Activated T-helper 1 cell treated with anti-CD3 and anti-CD28 coated beads, Interleukin-12 subunit alpha, Interleukin-12 subunit beta, Interleukin-2, Interleukin-4 antibody, amounts not matched to agents 30 ng/mL and 10 ng/mL and 1 ng/mL, durations not matched to agents 14 hours and 24 hours and 36 hours (primary cell): ENCODE results near the gene RBP3. TPM values are rescaled to one million over a fixed set of nuclear protein-coding genes. Genes with fewer than 3 reads are reported as not detected.

Source experiments
- DNase-seq: peaks from one replicate; pipeline ENCODE4 v3.0.0; 2021; ENCODE audit warnings: low spot score
- H3K27ac Mint-ChIP-seq: one replicate; pipeline ENCODE4 v1.8.0; 2021; ENCODE audit warnings: mild to moderate bottlenecking, mixed read lengths
- H3K27me3 Mint-ChIP-seq: one replicate; pipeline ENCODE4 v1.8.0; 2022; ENCODE audit warnings: mild to moderate bottlenecking, moderate library complexity, mixed read lengths; ENCODE audit not compliant: insufficient read depth
- H3K36me3 Mint-ChIP-seq: one replicate; pipeline ENCODE4 v1.8.0; 2021; ENCODE audit warnings: low read depth, mixed read lengths
- H3K4me1 Mint-ChIP-seq: one replicate; pipeline ENCODE4 v1.8.0; 2021; ENCODE audit warnings: low read depth, mixed read lengths
- H3K4me3 Mint-ChIP-seq: one replicate; pipeline ENCODE4 v1.8.0; 2021; ENCODE audit warnings: mild to moderate bottlenecking, moderate library complexity, mixed read lengths
- H3K9me3 Mint-ChIP-seq: one replicate; pipeline ENCODE4 v1.8.0; 2021; ENCODE audit warnings: mixed read lengths
- intact Hi-C: fragments of 100-400 bp; cut with micrococcal nuclease; formaldehyde crosslinking; loops from one replicate; pipeline ENCODE4 v1.15.1; 2024
- total RNA-seq: library from RNA; stranded (reverse); gene quantifications from 2 replicates; pipeline ENCODE4 v1.2.3, GENCODE V29; 2022

The RBP3 gene
- not detected in 2 replicates for total RNA-seq

GRCh38 chr10:47348138-47348651 is at the start of gene RBP3:
Gene RBP3 (plus strand): TSS chr10:47348363. CDS start chr10:47348485, 122 bp downstream.
- DNase-seq: no peak
- H3K4me3 Mint-ChIP-seq: no peak within 1 kb of the TSS
- no peak within 1 kb of the TSS for H3K27ac Mint-ChIP-seq
- intact Hi-C loops: no loop called here
- peaks cover 2% of the 10 kb centered on the region for H3K27me3 Mint-ChIP-seq
- H3K4me1 Mint-ChIP-seq: no peaks in the 10 kb centered on the region
- H3K9me3 Mint-ChIP-seq: no peaks in the 10 kb centered on the region
- no peaks in the 10 kb centered on the region for H3K36me3 Mint-ChIP-seq

GRCh38 chr10:47298715-47299114 is 49.4 kb upstream of the RBP3 start:
- Mint-ChIP-seq H3K27me3 (peaks cover 46% of the 10 kb centered on the region), H3K36me3 (no peaks in the 10 kb centered on the region), H3K4me1 (peaks cover 5% of the 10 kb centered on the region), H3K9me3 (no peaks in the 10 kb centered on the region), H3K4me3 (no peak overlapping the region), H3K27ac (no peak overlapping the region)
- intact Hi-C loops: no loop called here
- no peak for DNase-seq

- intact Hi-C loops: no loop called here
- no peaks in the 10 kb centered on the region for H3K36me3 Mint-ChIP-seq
- H3K27me3 Mint-ChIP-seq: peaks cover 42% of the 10 kb centered on the region
- H3K9me3 Mint-ChIP-seq: no peaks in the 10 kb centered on the region
- no peak for DNase-seq
- peaks cover 5% of the 10 kb centered on the region for H3K4me1 Mint-ChIP-seq
- no peak within 1 kb of the TSS for H3K4me3 Mint-ChIP-seq
- H3K27ac Mint-ChIP-seq: no peak within 1 kb of the TSS
These were observed 48.3 kb upstream of the RBP3 start, which contains the start of gene GDF10 for GRCh38 chr10:47299611-47300428. Gene GDF10 (plus strand): TSS chr10:47300197. CDS start chr10:47300652, 455 bp downstream.

DNA sequence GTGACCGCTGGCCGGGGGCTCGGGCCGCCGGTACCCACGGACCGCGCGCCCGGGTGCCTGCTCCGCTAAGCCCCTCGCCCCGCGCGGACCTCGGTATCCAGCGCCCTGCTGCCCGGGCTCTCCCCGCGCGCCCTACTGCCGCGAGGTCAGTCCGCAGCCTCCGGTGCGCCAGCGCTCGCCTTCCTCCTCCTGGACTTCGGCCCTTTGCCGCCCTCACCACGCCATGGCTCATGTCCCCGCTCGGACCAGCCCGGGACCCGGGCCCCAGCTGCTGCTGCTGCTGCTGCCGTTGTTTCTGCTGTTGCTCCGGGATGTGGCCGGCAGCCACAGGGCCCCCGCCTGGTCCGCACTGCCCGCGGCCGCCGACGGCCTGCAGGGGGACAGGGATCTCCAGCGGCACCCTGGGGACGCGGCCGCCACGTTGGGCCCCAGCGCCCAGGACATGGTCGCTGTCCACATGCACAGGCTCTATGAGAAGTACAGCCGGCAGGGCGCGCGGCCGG is 47.7 kb upstream of the RBP3 start:
- intact Hi-C loops: no loop called here
- H3K36me3 Mint-ChIP-seq: no peaks in the 10 kb centered on the region
- peaks cover 5% of the 10 kb centered on the region for H3K4me1 Mint-ChIP-seq
- no peaks in the 10 kb centered on the region for H3K9me3 Mint-ChIP-seq
- peaks cover 39% of the 10 kb centered on the region for H3K27me3 Mint-ChIP-seq
- no peak overlapping the region for H3K27ac Mint-ChIP-seq
- no peak overlapping the region for H3K4me3 Mint-ChIP-seq
- DNase-seq: no peak

- H3K4me3 Mint-ChIP-seq: no peak overlapping the region
- H3K9me3 Mint-ChIP-seq: no peaks in the 10 kb centered on the region
- no peak for DNase-seq
- intact Hi-C loops: no loop called here
- H3K36me3 Mint-ChIP-seq: no peaks in the 10 kb centered on the region
- H3K4me1 Mint-ChIP-seq: peaks cover 5% of the 10 kb centered on the region
- H3K27ac Mint-ChIP-seq: no peak overlapping the region
- peaks cover 33% of the 10 kb centered on the region for H3K27me3 Mint-ChIP-seq
These were observed 46.3 kb upstream of the RBP3 start for GRCh38 chr10:47301833-47302232.

DNA sequence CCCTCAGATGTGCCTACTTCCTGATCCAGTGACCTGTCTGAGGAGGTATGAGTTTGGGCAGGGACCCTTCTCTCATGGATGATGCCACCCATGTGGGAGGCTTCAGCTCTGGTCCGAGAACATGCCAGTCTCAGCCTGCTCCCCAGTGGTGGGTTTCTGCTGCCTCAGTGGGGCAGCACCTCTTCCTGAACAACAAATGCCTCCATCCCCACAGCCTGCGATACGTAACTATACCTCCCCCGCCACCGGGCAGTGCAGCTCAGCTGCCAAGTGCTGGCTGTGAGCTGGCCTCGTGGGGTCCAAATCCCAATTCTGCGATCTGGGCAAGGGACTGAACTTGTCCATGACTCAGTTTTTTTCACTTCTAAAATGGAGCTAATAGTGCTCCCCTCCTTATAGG is 45.1 kb upstream of the RBP3 start:
- intact Hi-C loops: no loop called here
- peaks cover 5% of the 10 kb centered on the region for H3K4me1 Mint-ChIP-seq
- DNase-seq: no peak
- no peaks in the 10 kb centered on the region for H3K9me3 Mint-ChIP-seq
- H3K27me3 Mint-ChIP-seq: peaks cover 21% of the 10 kb centered on the region
- no peak overlapping the region for H3K4me3 Mint-ChIP-seq
- no peak overlapping the region for H3K27ac Mint-ChIP-seq
- H3K36me3 Mint-ChIP-seq: no peaks in the 10 kb centered on the region

DNA sequence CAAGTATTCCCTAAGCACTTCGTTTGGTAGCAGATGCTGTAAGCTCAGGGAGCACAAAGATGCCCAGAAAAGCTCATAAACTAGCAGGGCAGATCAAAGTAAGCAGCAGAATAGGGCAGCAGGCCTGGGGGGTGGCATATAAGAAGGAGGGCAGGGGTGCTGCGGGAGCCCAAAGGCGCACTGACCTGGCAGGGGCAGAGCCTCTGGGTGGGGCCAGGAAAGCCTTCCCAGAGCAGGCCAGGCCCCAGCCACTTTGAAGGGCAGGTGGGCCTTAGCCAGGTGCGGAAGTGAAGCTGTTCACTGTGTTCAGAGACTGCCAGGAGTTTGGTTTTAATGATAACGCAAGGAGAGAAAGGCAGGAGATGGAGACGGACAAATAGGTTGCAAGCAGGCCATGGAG is 44.3 kb upstream of the RBP3 start:
- H3K9me3 Mint-ChIP-seq: no peaks in the 10 kb centered on the region
- no peak overlapping the region for H3K27ac Mint-ChIP-seq
- no peaks in the 10 kb centered on the region for H3K36me3 Mint-ChIP-seq
- peaks cover 5% of the 10 kb centered on the region for H3K4me1 Mint-ChIP-seq
- no peak overlapping the region for H3K4me3 Mint-ChIP-seq
- DNase-seq: no peak
- intact Hi-C loops: no loop called here
- peaks cover 18% of the 10 kb centered on the region for H3K27me3 Mint-ChIP-seq

GRCh38 chr10:47305566-47305965 is 42.6 kb upstream of the RBP3 start:
- intact Hi-C loops: no loop called here
- H3K4me1 Mint-ChIP-seq: peaks cover 5% of the 10 kb centered on the region
- H3K27me3 Mint-ChIP-seq: peaks cover 9% of the 10 kb centered on the region

GRCh38 chr10:47306387-47307210 is 41.6 kb upstream of the RBP3 start:
- Mint-ChIP-seq H3K27me3 (peaks cover 3% of the 10 kb centered on the region), H3K9me3 (no peaks in the 10 kb centered on the region), H3K36me3 (no peaks in the 10 kb centered on the region), H3K4me1 (peaks cover 6% of the 10 kb centered on the region), H3K27ac (no peak overlapping the region), H3K4me3 (no peak overlapping the region)
- DNase-seq: no peak
- intact Hi-C loops: no loop called here

More at GRCh38 chr10:47305566-47305965, 42.6 kb upstream of the RBP3 start:
- H3K27ac Mint-ChIP-seq: no peak overlapping the region
- no peak overlapping the region for H3K4me3 Mint-ChIP-seq
- H3K9me3 Mint-ChIP-seq: no peaks in the 10 kb centered on the region
- H3K36me3 Mint-ChIP-seq: no peaks in the 10 kb centered on the region
- DNase-seq: no peak

GRCh38 chr10:47307381-47307780 is 40.8 kb upstream of the RBP3 start:
- intact Hi-C loops: no loop called here
- no peaks in the 10 kb centered on the region for H3K36me3 Mint-ChIP-seq
- no peaks in the 10 kb centered on the region for H3K9me3 Mint-ChIP-seq

DNA sequence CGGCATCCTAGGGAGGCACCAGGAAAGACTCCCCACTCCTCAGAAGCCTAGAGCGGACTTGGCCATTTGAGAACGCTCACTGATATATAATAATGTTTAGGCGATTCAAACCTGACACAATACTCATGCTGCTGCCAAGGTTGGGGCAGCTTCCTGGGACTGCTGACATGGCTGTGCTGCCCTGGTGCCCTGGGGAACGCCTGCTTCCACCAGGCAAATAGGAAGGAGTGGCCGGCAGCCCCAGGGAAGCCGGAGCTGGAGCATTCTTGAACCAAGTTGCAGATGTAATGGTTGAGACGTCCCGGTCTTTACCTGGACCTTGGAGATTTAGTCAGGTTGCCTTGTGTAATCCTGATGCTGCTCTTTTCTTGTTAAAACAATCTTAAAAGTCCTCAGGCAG is 39.4 kb upstream of the RBP3 start:
- no peaks in the 10 kb centered on the region for H3K27me3 Mint-ChIP-seq
- no peak for DNase-seq
- peaks cover 12% of the 10 kb centered on the region for H3K4me1 Mint-ChIP-seq
- intact Hi-C loops: no loop called here
- no peak overlapping the region for H3K27ac Mint-ChIP-seq
- H3K9me3 Mint-ChIP-seq: no peaks in the 10 kb centered on the region
- H3K4me3 Mint-ChIP-seq: no peak overlapping the region
- no peaks in the 10 kb centered on the region for H3K36me3 Mint-ChIP-seq

More at GRCh38 chr10:47307381-47307780, 40.8 kb upstream of the RBP3 start:
- H3K27me3 Mint-ChIP-seq: peaks cover under 1% of the 10 kb centered on the region
- peaks cover 12% of the 10 kb centered on the region for H3K4me1 Mint-ChIP-seq
- H3K4me3 Mint-ChIP-seq: no peak overlapping the region
- no peak for DNase-seq
- H3K27ac Mint-ChIP-seq: no peak overlapping the region

DNA sequence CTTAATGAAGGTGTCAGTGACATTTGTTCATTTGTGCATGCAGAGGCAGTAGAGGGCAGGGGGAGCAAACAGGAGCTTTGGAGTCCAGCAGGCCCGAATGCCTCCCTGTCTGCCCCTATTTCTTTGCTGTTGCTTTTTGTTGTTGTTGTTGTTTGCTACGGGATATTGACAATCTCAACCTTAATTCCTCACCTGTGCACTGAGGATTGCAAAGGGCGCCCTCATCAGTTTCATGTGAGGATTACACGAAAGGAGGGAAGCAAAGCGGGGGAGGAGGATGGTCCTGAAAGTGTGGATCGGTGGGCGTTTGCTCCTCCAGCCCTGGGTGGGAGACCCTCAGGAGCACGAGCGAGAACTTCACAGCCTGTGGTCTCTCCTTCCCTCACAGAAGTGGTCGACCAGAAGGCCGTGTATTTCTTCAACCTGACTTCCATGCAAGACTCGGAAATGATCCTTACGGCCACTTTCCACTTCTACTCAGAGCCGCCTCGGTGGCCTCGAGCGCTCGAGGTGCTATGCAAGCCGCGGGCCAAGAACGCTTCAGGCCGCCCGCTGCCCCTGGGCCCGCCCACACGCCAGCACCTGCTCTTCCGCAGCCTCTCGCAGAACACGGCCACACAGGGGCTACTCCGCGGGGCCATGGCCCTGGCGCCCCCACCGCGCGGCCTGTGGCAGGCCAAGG is 38.6 kb upstream of the RBP3 start:
- no peak overlapping the region for H3K27ac Mint-ChIP-seq
- no peaks in the 10 kb centered on the region for H3K36me3 Mint-ChIP-seq
- intact Hi-C loops: loop anchor here (5.0 kb wide), 2 partner anchors 127 to 157 kb away; no protein-coding TSS in a partner anchor
- peaks cover 12% of the 10 kb centered on the region for H3K4me1 Mint-ChIP-seq
- no peak overlapping the region for H3K4me3 Mint-ChIP-seq
- DNase-seq: no peak
- H3K27me3 Mint-ChIP-seq: no peaks in the 10 kb centered on the region
- H3K9me3 Mint-ChIP-seq: no peaks in the 10 kb centered on the region
